HG02970 (cell line): ENCODE data around the gene CARD11.
"Not testable (repeated sequence)": the region's sequence is repeated elsewhere in the genome, so short reads cannot be mapped to it uniquely, and the experiment has no call there.

ENCODE experiments used
- ATAC-seq: cut with Tn5 transposase; IDR thresholded peaks from one replicate; pipeline ENCODE4 v1.9.1; 2021; ENCODE audit warnings: mild to moderate bottlenecking, moderate library complexity, moderate number of reproducible peaks; ENCODE audit not compliant: unreplicated experiment, low FRiP score

The CARD11 gene

GRCh38 chr7:3065724-3066143 is 22.1 kb upstream of the CARD11 start:
- no peak for ATAC-seq

GRCh38 chr7:3064067-3064466 is 20.4 kb upstream of the CARD11 start:
- ATAC-seq, result no peak

GRCh38 chr7:3063016-3063753 is 19.5 kb upstream of the CARD11 start:
- ATAC-seq, result no peak

- ATAC-seq, result no peak
Observed at GRCh38 chr7:3057066-3057420, 13.4 kb upstream of the CARD11 start.

GRCh38 chr7:3056234-3057065 is 12.8 kb upstream of the CARD11 start:
- no peak for ATAC-seq

GRCh38 chr7:3055626-3056025 is 12.0 kb upstream of the CARD11 start:
- ATAC-seq, result no peak

- peak; percentile 54 for ATAC-seq
Observed at GRCh38 chr7:3042861-3043489, 692 bp downstream of the CARD11 start.

- no peak for ATAC-seq
Observed at GRCh38 chr7:3041986-3042675, 1.5 kb downstream of the CARD11 start.

- ATAC-seq, result no peak
Observed at GRCh38 chr7:3039787-3040186, 3.9 kb downstream of the CARD11 start.

- not testable (repeated sequence) for ATAC-seq
Observed at GRCh38 chr7:3038011-3038410, 5.7 kb downstream of the CARD11 start.

GRCh38 chr7:3037259-3037658 is 6.4 kb downstream of the CARD11 start:
- no peak for ATAC-seq

GRCh38 chr7:3034591-3035150 is 9.0 kb downstream of the CARD11 start:
- no peak for ATAC-seq

GRCh38 chr7:3033581-3033980 is 10.1 kb downstream of the CARD11 start:
- ATAC-seq, result no peak

GRCh38 chr7:3033136-3033535 is 10.5 kb downstream of the CARD11 start:
- no peak for ATAC-seq

GRCh38 chr7:3032256-3032655 is 11.4 kb downstream of the CARD11 start:
- ATAC-seq, result no peak

GRCh38 chr7:3029138-3029537 is 14.5 kb downstream of the CARD11 start:
- ATAC-seq, result no peak

- ATAC-seq, result no peak
Observed at GRCh38 chr7:3028758-3029093, 14.9 kb downstream of the CARD11 start.

GRCh38 chr7:3028071-3028757 is 15.5 kb downstream of the CARD11 start:
- ATAC-seq, result no peak

GRCh38 chr7:3027005-3027845 is 16.4 kb downstream of the CARD11 start:
- no peak for ATAC-seq
